ENCODE results near the gene CCDC40.

Gene CCDC40

GRCh38 chr17:80105762-80106161 lies 69.3 kb downstream of the CCDC40 start:
- no peak for DNase-seq

GRCh38 chr17:80106176-80106575 lies 69.7 kb downstream of the CCDC40 start:
- DNase-seq: no peak

GRCh38 chr17:80106751-80107150 lies 70.3 kb downstream of the CCDC40 start:
- no peak for DNase-seq

- no peak for DNase-seq
Measured at GRCh38 chr17:80107231-80108021, 71.0 kb downstream of the CCDC40 start.

GRCh38 chr17:80108036-80108971 lies 71.9 kb downstream of the CCDC40 start:
- DNase-seq: no peak

- DNase-seq: no peak
Measured at GRCh38 chr17:80109066-80109660, 72.7 kb downstream of the CCDC40 start.

- DNase-seq: no peak
Measured at GRCh38 chr17:80109713-80110446, 73.4 kb downstream of the CCDC40 start.

GRCh38 chr17:80110447-80110812 lies 74.0 kb downstream of the CCDC40 start:
- DNase-seq: no peak

GRCh38 chr17:80110927-80111701 lies 74.7 kb downstream of the CCDC40 start:
- DNase-seq: no peak

GRCh38 chr17:80111702-80112470 lies 75.4 kb downstream of the CCDC40 start:
- DNase-seq: no peak

- no peak for DNase-seq
Measured at GRCh38 chr17:80112471-80113032, 76.1 kb downstream of the CCDC40 start.

GRCh38 chr17:80113033-80113484 lies 76.6 kb downstream of the CCDC40 start:
- DNase-seq: no peak

GRCh38 chr17:80114758-80115157 lies 78.3 kb downstream of the CCDC40 start:
- no peak for DNase-seq

- no peak for DNase-seq
Measured at GRCh38 chr17:80115159-80115558, 78.7 kb downstream of the CCDC40 start.

GRCh38 chr17:80116276-80116920 lies 80.0 kb downstream of the CCDC40 start:
- DNase-seq: no peak

- DNase-seq: no peak
Measured at GRCh38 chr17:80116921-80117380, 80.5 kb downstream of the CCDC40 start.

- DNase-seq: no peak
Measured at GRCh38 chr17:80117491-80118401, 81.3 kb downstream of the CCDC40 start.

GRCh38 chr17:80118601-80119270 lies 82.3 kb downstream of the CCDC40 start:
- no peak for DNase-seq
